Activated B cell treated with CpG ODN at 0.5 μM for 24 hours (primary cell): ENCODE data around the gene PKIB. TPM values are rescaled to one million over a fixed set of nuclear protein-coding genes. Genes with fewer than 3 reads are reported as not detected.
A peak's percentile ranks its signal among the peaks of the same experiment; 100 is the strongest.

Experiments
- ATAC-seq: fragments of 200-7000 bp; cut with Tn5 transposase; one replicate; pipeline ENCODE4 v1.10.0; 2021; ENCODE audit warnings: low read depth, mild to moderate bottlenecking, moderate library complexity
- CTCF ChIA-PET: fragments of 350-600 bp; sonication (Branson Sonifier 250); formaldehyde crosslinking; loops from one replicate; lab custom pipeline; 2021; ENCODE audit warnings: antibody characterized with exemption; lab: Charles Lee
- POLR2A ChIA-PET: fragments of 350-600 bp; sonication (Branson Sonifier 250); formaldehyde crosslinking; loops from one replicate; lab custom pipeline; 2021; ENCODE audit warnings: antibody characterized with exemption; lab: Charles Lee
- DNase-seq: peaks from one replicate; pipeline ENCODE4 v3.0.0; 2022
- H3K27ac Mint-ChIP-seq: one replicate; pipeline ENCODE4 v1.8.0; 2020; ENCODE audit warnings: mixed read lengths
- H3K27me3 Mint-ChIP-seq: one replicate; pipeline ENCODE4 v1.8.0; 2021; ENCODE audit warnings: mixed read lengths
- H3K36me3 Mint-ChIP-seq: one replicate; pipeline ENCODE4 v1.8.0; 2021; ENCODE audit warnings: low read depth, mixed read lengths
- H3K4me1 Mint-ChIP-seq: one replicate; pipeline ENCODE4 v1.8.0; 2021; ENCODE audit warnings: mixed read lengths
- H3K4me3 Mint-ChIP-seq: one replicate; pipeline ENCODE4 v1.8.0; 2020; ENCODE audit warnings: mild to moderate bottlenecking, mixed read lengths
- H3K9me3 Mint-ChIP-seq: one replicate; pipeline ENCODE4 v1.8.0; 2020; ENCODE audit warnings: mixed read lengths
- intact Hi-C: fragments of 100-400 bp; cut with micrococcal nuclease; formaldehyde crosslinking; loops from one replicate; pipeline ENCODE4 v1.15.1; 2024
- total RNA-seq: library from RNA; stranded (reverse); gene quantifications from 2 replicates; pipeline ENCODE4 v1.2.3, GENCODE V29; 2022
- TF ChIP-seq, protein P1 (sequence below): fragments of 200-600 bp; IDR thresholded peaks from one replicate; pipeline ENCODE4 v1.8.0; 2022; ENCODE audit warnings: antibody characterized with exemption, mild to moderate bottlenecking

PKIB gene
- total RNA-seq, 1 donor from 2014 or later, result 1.2 TPM

DNA sequence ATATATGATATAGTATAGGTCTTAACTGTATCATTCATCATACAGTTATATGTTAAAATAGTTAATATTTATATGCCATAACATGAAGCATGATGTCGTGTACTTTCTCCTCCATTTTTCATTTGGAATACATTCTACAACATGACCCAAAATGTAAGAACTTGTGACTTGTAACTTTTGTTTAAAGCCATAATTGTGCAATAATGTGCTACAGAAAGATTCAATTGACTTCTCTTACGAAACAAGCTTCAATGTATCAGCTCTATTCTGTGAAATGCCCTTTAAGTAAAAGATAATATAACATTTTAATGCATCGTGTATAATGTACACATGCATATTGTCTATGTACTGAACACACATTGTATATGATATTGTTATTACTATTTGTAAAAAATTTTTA lies 92.6 kb downstream of the PKIB start:
- Mint-ChIP-seq H3K27ac (no peak overlapping the region), H3K36me3 (no peaks in the 10 kb centered on the region), H3K27me3 (no peaks in the 10 kb centered on the region), H3K4me1 (no peaks in the 10 kb centered on the region), H3K9me3 (no peaks in the 10 kb centered on the region), H3K4me3 (no peak overlapping the region)
- CTCF ChIA-PET, result no interaction called here
- ATAC-seq (no peak), DNase-seq (no peak)
- intact Hi-C loops, result no loop called here
- TF ChIP-seq, protein P1, sequence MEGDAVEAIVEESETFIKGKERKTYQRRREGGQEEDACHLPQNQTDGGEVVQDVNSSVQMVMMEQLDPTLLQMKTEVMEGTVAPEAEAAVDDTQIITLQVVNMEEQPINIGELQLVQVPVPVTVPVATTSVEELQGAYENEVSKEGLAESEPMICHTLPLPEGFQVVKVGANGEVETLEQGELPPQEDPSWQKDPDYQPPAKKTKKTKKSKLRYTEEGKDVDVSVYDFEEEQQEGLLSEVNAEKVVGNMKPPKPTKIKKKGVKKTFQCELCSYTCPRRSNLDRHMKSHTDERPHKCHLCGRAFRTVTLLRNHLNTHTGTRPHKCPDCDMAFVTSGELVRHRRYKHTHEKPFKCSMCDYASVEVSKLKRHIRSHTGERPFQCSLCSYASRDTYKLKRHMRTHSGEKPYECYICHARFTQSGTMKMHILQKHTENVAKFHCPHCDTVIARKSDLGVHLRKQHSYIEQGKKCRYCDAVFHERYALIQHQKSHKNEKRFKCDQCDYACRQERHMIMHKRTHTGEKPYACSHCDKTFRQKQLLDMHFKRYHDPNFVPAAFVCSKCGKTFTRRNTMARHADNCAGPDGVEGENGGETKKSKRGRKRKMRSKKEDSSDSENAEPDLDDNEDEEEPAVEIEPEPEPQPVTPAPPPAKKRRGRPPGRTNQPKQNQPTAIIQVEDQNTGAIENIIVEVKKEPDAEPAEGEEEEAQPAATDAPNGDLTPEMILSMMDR, result no peak
- POLR2A ChIA-PET, result no interaction called here

DNA sequence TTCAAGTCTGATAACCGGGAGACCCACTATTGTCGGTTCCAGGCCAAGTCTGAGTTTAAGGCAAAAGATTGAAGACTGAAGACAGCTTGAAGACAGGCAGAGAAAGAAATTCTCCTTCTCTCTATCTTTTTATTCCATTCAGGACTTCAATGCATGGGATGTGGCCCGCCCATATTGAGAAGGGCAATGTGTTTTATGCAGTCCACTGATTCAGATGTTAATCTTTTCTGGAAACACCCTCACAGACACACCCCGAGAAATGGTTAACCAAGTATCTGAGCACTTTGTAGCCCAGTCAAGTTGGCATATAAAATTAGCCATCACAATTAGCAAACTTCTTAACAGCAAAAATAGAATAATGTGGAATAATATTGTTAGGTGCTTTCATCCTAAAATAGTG lies 93.9 kb downstream of the PKIB start:
- no peaks in the 10 kb centered on the region for H3K9me3 Mint-ChIP-seq

DNA sequence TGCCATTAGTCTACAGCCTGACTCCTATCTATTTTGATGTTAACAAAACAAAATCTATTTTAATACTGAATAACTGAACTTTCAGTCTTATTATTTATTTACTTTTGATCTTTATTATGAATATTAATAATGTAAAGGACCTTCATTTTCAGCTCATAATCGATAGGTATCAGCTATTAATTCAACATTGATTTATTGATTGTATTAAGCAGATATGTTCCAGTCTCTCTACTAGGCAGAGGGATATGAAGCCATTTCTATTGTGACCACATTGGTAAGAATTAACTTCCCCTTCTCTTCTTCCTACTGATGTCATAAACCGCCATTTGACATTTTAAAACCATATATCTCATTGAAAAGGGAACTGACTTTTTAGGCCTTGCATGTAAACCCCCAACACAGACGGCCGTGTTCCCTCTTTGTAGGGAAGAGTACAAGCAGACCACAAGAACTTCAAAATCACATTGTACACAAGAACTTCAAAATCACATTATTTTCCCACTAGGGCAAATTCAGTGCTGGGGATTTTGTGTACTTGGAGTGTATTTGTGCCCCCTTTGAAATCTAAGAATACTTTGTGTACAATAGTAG lies 99.8 kb downstream of the PKIB start:
- ATAC-seq, result peak; percentile 45
- no peak for DNase-seq
- CTCF ChIA-PET, result interaction anchor here (1.3 kb wide), 1 partner anchor 128 kb away, joined by 3 read pairs; no protein-coding TSS in a partner anchor
- no peaks in the 10 kb centered on the region for H3K36me3 Mint-ChIP-seq
- H3K9me3 Mint-ChIP-seq, result no peaks in the 10 kb centered on the region
- H3K4me3 Mint-ChIP-seq, result no peak overlapping the region
- no peak overlapping the region for H3K27ac Mint-ChIP-seq
- peaks cover 3% of the 10 kb centered on the region for H3K4me1 Mint-ChIP-seq
- no peaks in the 10 kb centered on the region for H3K27me3 Mint-ChIP-seq
- POLR2A ChIA-PET, result no interaction called here
- intact Hi-C loops, result no loop called here
- TF ChIP-seq, protein P1, result no peak

More for the DNA sequence above, 93.9 kb downstream of the PKIB start:
- no peak for DNase-seq
- Mint-ChIP-seq H3K36me3 (no peaks in the 10 kb centered on the region), H3K4me1 (no peaks in the 10 kb centered on the region), H3K27ac (no peak overlapping the region), H3K27me3 (no peaks in the 10 kb centered on the region), H3K4me3 (no peak overlapping the region)
- TF ChIP-seq, protein P1, result no peak
- ChIA-PET POLR2A (no interaction called here), CTCF (no interaction called here)
- no peak for ATAC-seq
- intact Hi-C loops, result no loop called here

DNA sequence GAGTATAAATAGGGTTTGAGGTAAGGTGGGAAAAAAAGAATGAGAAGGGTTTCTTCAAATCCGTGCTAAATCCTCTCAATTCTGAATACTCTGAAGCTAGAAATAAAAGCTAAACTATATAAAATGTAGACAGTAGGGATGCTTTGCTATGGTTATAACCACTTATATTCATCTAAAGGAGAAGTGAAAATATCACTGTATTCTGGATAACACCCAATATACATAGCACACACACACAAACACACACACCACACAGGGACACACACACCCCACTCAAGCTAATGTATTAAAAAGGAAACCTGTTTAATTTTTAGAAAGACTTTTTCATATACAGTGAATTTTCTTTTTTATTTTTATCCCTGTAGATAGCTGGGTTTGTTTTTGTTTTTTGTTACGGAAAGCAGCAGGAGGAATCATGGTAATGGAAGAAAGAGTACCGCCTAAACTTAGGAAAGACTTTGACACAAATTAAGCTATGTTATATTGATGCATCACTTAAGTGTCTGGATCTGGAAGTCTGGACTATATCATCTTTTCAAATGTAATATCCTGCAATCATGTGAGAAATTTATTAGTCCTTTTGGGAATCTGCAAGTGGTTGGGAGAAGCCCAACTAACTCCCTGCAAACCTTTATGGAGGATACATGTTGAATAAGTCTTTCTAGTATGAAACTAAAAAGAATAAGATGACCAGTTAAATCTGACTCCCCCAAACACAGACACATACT lies 100.9 kb downstream of the PKIB start:
- no peak for DNase-seq
- Mint-ChIP-seq H3K27me3 (no peaks in the 10 kb centered on the region), H3K9me3 (no peaks in the 10 kb centered on the region), H3K4me1 (peaks cover 3% of the 10 kb centered on the region), H3K4me3 (no peak overlapping the region), H3K36me3 (no peaks in the 10 kb centered on the region), H3K27ac (no peak overlapping the region)
- CTCF ChIA-PET, result interaction anchor here (1.2 kb wide), 1 partner anchor 606 kb away, joined by 3 read pairs; no protein-coding TSS in a partner anchor
- TF ChIP-seq, protein P1, result no peak
- POLR2A ChIA-PET, result no interaction called here
- no peak for ATAC-seq
- intact Hi-C loops, result no loop called here

DNA sequence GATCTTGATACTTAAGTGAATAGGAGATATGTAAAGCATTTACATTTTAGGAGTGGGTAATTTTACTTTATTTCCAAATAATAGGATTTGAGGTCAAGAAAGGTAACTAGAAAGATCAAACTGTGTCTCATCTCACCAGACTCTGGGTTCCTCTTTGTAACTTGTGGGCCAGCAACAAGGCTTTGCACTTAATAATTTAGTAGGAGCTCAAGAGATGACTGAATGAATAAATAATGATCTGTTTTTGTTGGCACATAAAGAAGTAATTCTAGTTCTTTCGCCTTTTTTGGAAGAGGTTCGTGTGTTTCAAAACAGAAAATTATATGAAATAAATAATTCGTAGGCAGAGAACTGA lies 101.9 kb downstream of the PKIB start:
- Mint-ChIP-seq H3K36me3 (no peaks in the 10 kb centered on the region), H3K27ac (no peak overlapping the region), H3K4me3 (no peak overlapping the region), H3K4me1 (peaks cover 3% of the 10 kb centered on the region), H3K9me3 (no peaks in the 10 kb centered on the region), H3K27me3 (peaks cover 6% of the 10 kb centered on the region)
- CTCF ChIA-PET, result interaction anchor here (1.2 kb wide), 1 partner anchor 605 kb away, joined by 3 read pairs; no protein-coding TSS in a partner anchor
- no peak for DNase-seq
- intact Hi-C loops, result no loop called here
- no peak for ATAC-seq
- POLR2A ChIA-PET, result no interaction called here
- TF ChIP-seq, protein P1, result no peak
